Activated CD8-positive, alpha-beta memory T cell treated with anti-CD3 and anti-CD28 coated beads, Interleukin-2, amount 50 U/mL, for 1 hour (primary cell): ENCODE data around the gene PAX2.

Experiments used
- DNase-seq: peaks from one replicate; pipeline ENCODE4 v3.0.0-alpha.2; 2020; ENCODE audit errors: extremely low read depth

Gene PAX2

DNA sequence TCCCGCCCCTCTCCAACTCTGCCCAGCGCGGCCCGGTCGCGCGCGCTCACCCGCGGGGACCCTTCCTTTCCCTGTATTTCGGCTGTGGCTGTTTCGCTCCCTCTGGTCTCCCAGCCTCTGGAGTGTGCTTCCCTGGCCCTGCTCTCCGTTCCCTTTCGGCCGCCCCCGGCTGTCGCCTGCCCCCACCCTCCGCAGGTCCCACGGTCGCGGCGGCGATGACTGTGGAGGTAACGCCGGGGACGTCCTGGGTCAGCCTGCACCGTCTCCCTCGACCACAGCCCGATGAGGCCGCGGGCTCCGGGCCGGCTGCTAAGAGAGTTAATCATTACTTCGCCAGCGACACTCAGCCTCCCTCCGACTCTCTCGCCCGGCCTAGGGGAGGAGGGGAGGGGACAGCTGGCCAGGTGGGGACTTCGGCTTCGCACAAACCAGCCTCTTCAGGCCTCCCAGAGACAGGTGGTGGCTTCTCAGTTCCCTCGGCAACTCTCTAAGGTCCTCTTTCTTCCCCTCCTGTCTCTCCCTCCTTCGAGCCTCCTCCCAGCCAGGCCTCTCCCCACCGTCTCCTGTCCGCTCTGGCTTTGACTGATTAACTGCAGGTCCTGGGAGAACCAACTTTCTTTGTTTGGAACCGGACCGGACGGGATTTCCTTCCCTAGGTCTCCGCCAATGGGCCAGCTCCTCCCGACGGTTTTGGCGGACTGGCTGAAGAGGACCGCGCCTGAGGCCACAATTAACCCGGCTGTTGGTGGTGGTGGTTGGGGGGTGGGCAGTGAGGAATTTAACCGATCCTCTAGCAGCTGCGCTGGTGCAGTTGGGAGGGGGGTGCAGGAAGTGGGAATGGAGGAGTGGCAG lies 5.6 kb upstream of the PAX2 start:
- DNase-seq, result no peak

DNA sequence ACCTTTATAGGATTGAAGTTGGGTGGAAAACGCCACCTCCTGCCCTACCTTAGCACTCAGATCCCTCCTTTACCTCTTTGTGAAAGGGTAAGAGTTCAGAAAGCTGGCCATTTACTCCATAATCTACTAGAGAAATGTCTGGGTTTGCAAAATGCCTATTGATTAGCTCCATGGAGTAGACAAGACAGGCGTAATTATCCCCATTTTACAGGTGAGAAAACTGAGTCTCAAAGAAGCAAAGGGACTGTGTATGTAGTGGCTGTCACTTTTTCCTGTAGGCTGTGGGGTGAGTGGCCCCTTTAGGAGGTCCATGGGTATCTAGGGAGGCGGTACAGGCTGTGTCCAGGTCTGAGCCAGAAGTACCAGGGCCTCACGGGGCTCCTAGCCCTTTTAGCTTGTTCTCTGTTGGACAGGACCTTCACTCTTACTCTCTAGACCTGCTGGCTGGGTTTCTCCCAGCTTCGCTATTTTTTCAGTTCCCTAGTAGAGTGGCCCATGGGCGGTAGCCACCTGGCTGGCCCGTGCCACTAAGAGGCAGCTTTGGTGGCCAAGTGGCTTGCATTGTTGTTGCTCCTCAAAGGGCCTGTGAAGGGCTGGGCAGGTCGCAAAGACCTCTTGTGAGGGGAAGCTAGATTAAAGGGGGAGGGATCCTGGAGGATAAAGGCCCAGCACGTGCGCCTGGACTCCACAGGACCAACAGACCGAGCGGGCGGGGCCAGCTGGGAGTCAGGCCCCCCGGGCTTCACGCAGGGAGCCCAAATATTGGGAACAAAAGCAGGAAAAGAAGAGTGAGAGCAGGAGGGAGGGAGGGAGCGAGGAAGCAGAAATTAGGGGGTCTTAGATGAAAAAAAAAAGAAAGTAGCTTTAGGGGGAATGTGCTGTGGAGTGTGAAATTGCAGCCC lies 4.7 kb upstream of the PAX2 start:
- DNase-seq, result no peak

DNA sequence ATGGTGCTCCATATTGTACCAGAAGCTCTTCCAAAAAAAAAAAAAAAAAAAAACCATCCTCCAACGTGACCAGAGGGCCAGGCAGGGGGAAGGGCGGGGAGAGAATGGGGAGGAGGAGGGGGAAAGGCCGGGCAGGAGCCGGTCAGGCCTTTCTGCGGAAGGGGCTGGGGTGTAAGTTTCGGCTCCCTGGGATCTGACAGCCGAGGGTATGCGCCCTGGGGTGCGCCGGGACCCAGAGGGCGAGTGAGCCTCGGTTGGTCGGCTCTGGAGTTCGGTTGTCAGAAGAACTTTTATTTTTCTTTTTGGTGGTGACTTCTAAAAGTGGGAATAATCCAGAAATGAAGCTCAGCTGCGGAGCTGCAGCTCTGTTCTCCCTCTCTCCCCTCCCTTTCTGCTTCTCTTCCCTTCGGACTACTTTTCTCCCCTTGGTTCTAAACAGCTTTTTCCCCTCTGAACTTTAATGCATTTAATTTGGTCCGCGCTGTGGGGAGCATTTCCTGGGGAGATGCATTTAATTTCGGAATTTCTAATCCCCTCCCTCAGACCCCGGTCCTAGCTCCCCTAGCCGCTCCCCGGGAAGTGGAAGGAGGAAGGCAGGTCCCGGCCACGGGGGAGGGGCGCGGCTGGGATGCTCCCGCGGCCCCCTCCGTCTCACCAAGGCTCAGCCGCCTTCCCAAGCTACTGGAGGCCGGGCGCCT lies 3.9 kb upstream of the PAX2 start:
- no peak for DNase-seq

DNA sequence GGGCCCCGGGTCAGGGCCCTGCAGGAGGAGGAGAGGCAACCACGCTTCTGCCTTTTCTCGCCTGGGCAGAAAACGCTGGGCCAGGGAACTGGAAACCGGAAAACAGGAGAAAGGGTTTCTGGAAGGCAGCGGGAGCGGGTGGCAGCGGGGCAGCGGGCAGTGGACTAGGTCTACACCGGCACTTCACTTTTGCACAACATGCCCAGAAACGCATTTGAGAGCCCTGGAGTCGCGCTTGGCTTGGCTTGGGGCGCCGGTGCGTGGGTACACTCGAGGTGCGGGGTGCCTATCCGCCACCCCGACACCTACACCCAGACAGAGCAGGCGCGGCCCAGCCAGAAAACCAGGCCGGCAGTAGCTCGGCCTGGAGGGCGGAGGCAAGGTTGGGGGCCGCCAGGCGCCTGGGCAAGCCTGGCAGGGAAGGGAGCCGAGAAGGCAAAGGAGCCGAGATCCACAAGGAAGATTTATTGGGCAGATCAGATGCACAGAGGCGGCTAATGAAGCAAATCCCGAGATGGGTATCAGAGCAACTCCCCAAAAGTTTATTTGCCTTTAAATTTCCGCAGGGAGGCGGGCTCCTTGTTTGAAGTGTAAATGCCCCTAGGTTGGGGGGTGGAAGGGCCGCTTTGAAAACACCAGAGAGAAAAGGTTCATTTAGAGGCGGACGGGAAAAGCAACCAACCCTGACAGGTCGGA lies 3.2 kb upstream of the PAX2 start:
- no peak for DNase-seq

DNA sequence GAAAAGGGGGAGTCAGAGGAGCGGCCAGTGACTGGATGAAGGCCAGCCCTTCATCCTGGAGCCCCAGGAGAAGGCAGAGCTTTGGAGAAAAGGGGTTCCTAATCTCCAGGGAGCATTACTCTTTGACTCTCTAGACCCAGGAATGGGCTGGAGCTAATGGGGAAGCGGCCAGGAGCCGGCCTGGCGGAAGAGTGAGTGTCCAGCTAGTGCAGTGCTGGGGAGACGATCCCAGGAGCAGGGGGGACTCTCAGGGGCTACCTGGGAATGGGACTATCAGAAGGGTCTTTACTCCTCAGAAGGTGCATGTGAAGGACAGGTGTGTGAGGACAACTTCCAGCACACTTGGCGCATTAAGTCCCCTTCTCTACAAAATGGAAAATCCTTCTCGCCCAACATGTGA lies 2.4 kb upstream of the PAX2 start:
- DNase-seq, result no peak

DNA sequence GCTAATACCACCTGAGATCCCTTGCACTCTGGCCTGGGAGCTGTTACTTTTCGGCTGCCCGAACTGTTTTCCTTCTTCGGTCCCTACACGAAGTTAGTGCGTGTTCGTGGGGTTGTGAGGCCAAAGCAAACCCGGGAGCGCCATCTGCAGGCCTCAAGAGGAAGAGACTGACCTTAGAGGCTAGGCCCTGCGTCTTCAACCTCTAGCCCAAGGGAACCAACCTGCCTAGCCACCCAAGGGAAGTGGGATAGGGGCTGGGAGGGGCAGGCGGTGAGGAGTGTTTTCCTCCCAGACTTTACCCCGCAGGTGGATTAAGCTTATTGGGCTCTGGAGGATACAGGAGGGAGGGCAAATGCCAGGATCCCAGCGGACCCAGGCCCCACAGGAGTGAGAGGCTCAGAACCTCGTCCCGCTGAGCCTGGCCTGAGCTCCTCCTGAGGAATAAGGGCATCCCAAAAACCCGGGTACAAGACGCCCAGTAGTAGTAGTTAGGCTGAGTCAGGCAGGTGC lies 1.7 kb upstream of the PAX2 start:
- peak; percentile 10 for DNase-seq

DNA sequence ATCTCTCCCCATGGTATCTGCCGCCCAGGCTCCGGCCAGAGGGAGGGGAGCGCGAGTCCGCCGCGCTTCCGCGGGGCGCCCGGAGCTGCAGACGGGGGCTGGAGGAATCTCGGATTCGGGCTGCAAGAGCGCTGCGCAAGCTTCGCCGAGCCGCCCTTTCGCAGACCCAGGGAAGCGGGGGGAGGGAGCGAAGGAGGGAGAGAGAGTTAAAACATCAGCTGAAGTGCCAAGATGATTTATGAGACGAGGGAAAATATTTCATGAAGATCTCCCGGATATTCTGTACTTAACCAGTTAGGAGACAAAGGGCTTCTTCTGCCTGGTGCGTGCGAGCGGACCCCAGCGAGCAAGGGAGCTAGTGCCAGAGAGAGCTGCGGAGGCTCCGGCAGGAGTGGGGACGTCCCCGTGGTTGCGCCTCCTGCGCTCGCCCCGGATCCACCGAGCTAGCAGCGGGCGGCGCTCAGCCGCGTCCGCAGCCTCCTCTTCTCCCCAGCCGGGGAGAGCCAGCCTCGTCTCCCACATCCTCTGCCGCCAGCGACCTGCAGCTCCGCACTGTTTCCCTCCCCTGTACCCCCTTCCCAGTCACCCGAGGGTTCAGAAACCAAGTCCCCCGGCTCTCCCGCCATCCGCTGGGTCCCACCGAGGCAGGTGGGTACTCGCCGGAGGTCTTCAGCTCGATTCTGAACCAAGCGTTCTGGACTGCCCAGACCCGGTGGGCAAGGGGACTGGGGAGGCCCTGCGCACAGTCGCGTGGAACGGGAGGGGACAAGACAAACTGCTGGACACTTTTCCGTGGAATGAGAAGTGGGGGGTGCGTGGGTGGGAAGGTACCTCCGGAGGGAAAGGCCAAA lies 1.0 kb upstream of the PAX2 start:
- DNase-seq, result no peak

DNA sequence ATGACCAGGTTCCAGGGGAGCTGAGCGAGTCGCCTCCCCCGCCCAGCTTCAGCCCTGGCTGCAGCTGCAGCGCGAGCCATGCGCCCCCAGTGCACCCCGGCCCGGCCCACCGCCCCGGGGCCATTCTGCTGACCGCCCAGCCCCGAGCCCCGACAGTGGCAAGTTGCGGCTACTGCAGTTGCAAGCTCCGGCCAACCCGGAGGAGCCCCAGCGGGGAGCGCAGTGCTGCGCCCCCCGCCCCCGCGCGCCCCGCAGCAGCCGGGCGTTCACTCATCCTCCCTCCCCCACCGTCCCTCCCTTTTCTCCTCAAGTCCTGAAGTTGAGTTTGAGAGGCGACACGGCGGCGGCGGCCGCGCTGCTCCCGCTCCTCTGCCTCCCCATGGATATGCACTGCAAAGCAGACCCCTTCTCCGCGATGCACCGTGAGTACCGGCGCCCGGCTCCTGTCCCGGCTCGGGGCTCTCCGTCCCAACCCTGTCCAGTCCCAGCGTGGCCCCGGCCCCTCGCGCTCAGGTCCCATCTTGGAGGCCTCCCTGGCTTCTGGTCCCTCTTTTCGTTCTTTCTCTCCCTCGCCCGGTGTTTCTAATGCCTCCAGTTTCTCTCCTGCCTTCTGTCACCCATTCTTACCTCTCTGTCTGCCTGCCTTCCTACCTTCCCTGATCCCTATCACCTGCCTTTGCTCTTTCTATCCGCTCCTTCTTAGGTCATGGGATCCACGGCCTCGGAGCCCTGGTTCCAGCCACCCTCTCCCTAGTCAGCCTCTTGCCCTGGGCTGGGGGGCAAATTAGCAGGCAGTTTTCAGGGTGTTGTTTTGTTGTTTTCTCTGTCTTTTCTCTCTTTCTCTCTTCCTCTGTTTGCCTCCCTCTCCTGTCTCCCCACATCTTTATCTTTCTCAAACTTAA lies 751 bp downstream of the PAX2 start:
- DNase-seq, result no peak

DNA sequence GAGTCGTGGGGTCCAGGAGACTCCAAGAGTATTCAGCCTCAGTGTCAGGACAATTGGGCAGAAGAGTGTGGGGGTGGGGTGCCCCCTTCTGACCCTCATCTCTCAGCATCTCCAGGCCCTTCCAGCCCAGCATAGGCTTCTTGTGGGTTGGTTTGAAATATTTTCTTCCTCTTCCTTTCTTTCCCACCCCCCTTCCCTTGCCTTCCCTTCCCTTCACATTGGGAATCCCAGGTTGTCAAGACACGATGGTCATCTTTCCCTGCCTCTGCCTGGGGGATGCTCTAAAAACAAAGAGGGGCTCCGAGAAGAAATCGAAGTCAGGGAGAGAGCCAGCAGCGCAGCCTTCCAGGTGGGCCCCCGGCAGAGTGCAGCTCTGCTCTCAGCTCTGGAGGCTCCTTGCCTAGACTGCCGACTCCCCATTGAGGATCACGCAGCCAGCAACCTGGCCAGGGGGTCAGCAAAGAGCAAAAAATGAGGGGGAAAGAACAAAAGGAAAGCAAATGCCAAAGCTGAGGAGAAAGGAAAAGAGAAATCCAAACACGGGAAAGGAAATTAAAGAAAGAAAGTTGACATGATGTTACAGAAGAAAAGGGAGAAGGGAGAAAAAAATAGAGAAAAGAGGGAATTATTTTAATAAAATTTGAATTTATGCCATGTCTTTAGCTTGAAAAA lies 1.5 kb downstream of the PAX2 start:
- no peak for DNase-seq

DNA sequence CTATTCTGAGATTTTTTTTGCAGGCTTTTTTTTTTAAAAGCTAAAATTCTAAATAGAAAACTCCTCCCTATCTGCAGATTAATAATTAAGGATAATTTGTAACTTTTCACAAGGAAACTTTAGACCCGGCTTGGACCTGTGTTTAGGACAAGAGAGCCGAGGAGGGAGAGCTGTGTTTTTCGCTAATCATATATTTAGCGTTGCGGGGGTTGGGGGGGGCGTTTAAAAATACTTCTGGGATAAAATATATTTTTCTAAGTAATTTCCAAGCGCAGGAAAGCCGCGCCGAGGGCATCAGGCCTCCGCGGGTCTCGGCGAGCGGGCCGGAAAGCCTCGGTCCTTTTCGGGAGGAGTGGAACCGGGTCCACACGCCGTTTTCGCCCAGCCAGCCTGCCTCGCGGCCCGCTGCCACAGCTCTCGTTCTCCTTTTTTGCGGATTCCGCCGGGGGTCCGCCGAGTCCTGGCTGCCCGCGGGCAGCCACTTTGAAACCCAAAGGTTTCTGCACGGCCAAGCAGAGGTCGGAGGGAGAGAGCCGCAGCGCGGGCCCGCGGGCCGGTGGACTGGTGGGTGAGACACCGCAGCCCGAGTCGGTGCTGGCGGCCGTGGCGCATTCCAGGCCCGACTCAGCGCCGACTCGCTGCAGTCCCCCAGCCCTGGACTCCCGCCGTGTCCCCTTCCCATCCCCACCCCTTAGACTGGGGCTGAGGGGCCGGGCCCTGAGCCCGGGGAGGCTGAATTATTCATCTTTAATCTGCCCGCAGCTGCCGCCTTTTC lies 2.3 kb downstream of the PAX2 start:
- DNase-seq, result no peak

DNA sequence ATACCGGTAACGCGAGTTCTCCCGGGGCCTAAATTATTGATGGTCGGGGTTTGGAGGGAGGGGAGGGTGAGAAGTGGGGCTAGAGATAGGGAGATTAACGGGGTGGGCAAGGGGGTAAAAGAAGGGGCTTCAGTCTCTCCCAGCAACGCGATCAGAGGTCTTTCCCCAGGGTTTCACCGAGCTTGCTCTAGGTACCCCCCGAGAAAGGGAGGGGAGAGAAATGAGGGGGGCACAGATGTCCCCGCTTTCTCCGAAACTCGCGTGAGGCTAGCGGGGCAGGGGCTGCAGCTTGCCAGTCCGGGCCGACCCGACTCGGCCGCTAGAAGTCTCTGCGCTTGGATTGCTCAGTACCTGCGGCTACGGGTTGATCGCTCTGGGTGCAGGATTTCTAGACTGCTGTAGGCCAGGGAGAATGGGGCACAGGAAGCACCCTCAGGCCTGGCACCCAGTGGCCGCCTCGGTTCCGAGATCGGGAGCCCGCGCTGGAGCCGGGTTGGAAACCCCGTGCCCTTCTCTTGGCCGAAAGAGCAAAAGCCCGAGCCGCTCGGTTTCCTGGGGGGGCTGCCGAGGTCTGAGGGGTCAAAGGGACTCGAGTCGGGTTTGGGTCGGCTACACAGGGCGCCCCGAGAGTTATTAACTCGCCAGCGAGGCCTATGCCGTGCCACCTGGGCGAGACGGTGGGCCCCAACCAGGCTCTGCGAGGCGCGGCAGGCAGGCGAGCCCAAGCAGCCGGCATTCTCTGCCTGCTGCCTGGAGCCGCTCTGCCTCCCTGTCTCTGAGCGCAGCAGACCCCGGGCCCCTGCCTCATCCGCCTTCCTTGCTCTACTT lies 3.1 kb downstream of the PAX2 start:
- no peak for DNase-seq

DNA sequence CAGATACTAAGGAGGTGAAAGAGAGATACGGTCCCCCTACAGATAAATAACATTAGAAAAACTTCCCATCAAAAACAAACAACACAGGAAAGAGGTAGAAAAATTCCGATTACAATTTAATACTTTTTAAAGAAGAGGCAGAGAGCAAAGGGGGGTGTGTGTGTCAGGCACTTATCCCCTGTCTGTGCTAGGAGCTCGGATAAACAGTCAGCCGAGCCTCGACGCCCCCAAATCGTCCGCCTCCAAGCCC lies 3.6 kb downstream of the PAX2 start:
- DNase-seq, result no peak

DNA sequence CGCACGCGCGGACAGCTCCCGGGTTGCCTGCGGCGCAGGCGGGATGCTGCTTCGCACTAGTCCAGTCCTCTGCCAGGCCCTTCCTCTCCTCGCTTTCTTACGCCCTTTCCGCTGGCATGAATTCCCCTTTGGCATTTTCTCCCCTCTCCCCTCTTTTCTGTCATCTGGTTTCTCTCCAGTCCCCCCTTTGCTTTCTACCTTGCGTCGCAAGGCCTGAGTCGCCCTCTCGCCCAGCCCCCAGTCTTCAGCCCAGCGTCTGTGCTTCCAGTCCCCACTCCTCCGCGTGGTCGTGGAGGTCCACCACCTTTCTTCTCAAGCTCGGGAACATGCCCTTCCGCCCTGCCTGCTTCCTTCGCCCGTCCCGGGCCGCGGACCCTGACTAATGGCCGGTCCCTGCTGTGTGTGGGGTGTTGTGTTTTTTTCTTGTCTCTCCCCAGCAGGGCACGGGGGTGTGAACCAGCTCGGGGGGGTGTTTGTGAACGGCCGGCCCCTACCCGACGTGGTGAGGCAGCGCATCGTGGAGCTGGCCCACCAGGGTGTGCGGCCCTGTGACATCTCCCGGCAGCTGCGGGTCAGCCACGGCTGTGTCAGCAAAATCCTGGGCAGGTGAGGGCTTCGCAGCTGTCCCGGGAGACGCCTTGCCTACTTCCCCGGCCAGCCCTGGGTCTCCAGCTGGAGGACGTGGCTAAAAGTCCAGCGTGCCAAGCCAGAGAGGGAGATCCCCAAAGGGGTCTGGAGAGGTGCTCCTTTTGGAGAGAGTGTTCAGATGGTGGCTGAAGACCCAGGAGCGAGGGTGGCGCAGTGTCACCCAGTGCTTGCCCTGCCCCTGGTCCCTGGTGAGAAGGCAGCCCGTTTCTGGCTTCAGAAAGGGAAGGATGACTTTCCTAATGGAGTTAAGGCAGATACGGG lies 4.2 kb downstream of the PAX2 start:
- no peak for DNase-seq

DNA sequence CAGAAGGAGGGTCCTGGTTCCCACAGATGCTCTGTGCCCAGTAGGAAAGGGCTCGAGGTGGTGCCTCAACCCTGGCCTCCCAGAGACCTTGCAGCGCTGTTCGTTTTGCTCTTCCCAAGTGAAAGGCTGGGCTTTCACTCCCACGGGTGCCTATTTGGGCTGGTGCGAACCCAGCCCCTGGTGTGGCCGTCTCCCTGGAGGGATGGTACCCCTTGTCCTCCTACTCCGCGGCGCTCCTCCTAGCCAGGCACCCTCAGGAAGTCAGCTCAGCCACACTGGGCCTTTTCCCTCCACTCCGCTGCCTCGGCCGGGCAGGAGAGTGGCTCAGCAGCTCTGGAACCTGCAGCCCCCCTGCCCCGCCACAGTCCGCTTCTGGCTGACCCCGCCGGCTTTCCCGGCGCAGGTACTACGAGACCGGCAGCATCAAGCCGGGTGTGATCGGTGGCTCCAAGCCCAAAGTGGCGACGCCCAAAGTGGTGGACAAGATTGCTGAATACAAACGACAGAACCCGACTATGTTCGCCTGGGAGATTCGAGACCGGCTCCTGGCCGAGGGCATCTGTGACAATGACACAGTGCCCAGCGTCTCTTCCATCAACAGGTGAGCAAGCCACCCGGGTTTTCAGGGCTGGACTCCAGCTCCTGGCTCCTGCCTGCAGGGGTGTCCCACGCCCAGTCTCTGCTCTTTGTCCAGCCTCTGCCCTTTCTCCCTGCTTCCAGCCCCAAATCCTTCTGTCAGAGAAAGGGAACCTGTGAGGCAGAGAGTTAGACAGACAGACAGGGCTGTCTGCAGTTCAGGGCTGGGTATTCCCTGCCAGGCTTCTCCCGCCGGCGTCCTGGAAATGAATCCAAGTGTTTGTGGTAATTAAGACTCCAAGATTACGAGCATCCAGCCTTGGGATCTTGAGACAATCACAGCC lies 5.2 kb downstream of the PAX2 start:
- DNase-seq, result no peak

DNA sequence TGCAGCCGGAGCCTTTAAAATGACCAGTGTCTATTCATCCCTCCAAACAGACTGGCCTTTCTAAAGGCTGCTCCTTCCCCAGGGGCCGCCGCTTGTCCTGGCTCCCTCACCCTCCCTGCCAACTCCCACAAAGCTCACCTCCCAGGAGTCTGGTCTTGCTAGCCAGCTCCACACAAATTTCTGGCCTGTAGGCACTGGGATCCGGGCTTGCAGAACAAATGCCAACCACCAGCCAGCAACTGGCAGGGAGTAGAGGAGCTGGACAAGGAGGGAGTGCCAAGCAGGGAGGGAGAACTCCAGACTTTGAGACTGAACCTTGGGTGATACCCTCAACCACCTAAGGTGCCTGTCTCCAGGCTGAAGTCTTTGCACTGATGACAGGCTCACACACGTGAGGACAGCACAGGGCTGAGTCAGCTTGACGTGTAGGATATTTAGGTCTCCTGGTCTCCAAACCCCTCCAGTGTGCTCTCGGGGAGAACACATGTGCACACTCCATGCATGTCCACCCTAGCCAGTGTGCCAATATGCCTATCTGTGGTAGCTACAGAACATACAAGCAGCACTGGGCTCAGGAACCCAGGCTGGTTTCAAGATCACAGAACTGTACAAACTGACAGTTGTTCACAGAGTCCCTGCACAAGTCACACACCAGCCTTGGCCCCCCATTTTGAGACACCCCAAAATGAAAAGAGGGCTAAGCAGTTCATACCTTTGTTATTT lies 6.0 kb downstream of the PAX2 start:
- no peak for DNase-seq
